ENCODE measurements around the gene TMEM43.
A peak's percentile ranks its signal among the peaks of the same experiment; 100 is the strongest.

TMEM43 gene

DNA sequence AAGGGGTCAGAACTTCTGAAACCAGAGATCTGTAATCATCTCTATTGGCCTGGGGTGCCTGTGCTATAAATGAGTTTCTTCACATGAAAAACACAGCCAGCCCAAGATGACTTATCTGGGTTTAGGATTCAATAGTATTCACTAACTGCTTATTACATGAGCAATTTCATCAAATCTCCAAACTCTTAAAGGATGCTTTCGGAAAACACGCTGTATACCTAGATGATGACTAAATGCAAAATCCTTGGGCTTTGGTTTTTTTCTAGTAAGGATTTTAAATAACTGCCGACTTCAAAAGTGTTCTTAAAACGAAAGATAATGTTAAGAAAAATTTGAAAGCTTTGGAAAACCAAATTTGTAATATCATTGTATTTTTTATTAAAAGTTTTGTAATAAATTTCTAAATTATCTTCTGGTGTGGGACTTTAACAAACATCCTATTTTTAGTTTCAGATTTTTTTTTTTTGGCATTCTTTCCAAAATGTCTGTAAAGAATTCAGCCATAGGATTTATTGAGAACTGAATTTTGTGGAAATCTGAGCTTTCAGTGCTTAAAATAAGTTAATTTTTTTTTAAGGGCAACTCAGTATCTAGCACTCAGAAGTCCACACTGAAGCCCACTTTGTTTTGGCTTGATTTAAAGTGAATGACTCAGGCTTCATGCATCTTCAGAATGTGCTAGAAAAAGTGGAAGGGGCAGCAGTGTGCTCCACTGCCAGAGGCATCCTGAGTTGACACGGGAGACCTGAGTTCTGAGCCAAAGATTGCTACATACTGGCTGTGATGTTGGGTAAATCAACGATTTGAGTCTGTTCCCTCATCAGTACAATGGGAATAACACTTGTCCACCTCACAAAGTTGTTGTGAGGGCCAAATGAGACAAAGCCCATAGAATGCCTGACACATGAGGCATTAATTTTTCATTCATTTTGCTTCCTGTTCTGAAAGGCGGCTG, 18.7 kb downstream of the TMEM43 start:
- Histone ChIP-seq H3K4me1 (ENCODE audit: control insufficient read depth, insufficient read depth, low read length) (peaks cover 11% of the 10 kb centered on the region), H3K9me3 (ENCODE audit: control insufficient read depth, insufficient read depth, low read depth, low read length) (no peaks in the 10 kb centered on the region), H3K4me3 (ENCODE audit: low read depth, low read length) (no peak overlapping the region), H3K36me3 (ENCODE audit: control insufficient read depth in 2 of 2, insufficient read depth in 1 of 2, low read length in 2 of 2) (peaks cover 0 to 78% of the 10 kb centered on the region in 2 experiments; a peak in 1 of 3 replicates), H3K27ac (ENCODE audit: extremely low read depth, low read depth, low read length) (no peak overlapping the region)
- ChIA-PET CTCF (interaction anchor here (0.6 to 0.8 kb wide), 4 partner anchors 8 to 493 kb away, joined by 3 to 4 read pairs (median 3); no protein-coding TSS in a partner anchor), POLR2A (interaction anchor here (1.5 to 3.6 kb wide), 4 partner anchors 9 to 35 kb away, joined by 4 to 12 read pairs (median 8); partner anchors contain the start of genes CHCHD4, LSM3, TMEM43 and XPC)
- TF ChIP-seq YY1 (tag by site-specific recombination; IDR thresholded peaks at IDR 0.05) (no peak), GLIS1 (tag by site-specific recombination; IDR thresholded peaks at IDR 0.05) (no peak), GFI1B (tag by site-specific recombination; IDR thresholded peaks at IDR 0.05) (no peak), ZNF16 (tag by site-specific recombination; IDR thresholded peaks at IDR 0.05; ENCODE audit: low read depth) (no peak), SP7 (tag by site-specific recombination; IDR thresholded peaks at IDR 0.05) (peak; percentile 33; the same call in 1 of the 2 replicates), ZNF324 (tag by site-specific recombination; IDR thresholded peaks at IDR 0.05) (no peak), ZNF391 (tag by site-specific recombination; IDR thresholded peaks at IDR 0.05; ENCODE audit: borderline replicate concordance, low read depth) (no peak), KLF16 (tag by site-specific recombination; IDR thresholded peaks at IDR 0.05) (no peak), ZNF501 (tag by site-specific recombination; IDR thresholded peaks at IDR 0.05) (no peak), ZBTB17 (tag by site-specific recombination; IDR thresholded peaks at IDR 0.05) (0 out of 2 replicates have a peak, but pooled peaks have one; percentile 12), ZNF423 (tag by site-specific recombination; IDR thresholded peaks at IDR 0.05) (no peak)
- TF ChIP-seq, protein P1, sequence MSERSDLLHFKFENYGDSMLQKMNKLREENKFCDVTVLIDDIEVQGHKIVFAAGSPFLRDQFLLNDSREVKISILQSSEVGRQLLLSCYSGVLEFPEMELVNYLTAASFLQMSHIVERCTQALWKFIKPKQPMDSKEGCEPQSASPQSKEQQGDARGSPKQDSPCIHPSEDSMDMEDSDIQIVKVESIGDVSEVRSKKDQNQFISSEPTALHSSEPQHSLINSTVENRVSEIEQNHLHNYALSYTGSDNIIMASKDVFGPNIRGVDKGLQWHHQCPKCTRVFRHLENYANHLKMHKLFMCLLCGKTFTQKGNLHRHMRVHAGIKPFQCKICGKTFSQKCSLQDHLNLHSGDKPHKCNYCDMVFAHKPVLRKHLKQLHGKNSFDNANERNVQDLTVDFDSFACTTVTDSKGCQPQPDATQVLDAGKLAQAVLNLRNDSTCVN (tag by site-specific recombination; optimal IDR thresholded peaks at IDR 0.05): no peak
- TF ChIP-seq, protein P2, sequence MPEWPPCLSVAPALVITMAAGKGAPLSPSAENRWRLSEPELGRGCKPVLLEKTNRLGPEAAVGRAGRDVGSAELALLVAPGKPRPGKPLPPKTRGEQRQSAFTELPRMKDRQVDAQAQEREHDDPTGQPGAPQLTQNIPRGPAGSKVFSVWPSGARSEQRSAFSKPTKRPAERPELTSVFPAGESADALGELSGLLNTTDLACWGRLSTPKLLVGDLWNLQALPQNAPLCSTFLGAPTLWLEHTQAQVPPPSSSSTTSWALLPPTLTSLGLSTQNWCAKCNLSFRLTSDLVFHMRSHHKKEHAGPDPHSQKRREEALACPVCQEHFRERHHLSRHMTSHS (tag by site-specific recombination; IDR thresholded peaks at IDR 0.05): no peak
- TF ChIP-seq, protein P3, sequence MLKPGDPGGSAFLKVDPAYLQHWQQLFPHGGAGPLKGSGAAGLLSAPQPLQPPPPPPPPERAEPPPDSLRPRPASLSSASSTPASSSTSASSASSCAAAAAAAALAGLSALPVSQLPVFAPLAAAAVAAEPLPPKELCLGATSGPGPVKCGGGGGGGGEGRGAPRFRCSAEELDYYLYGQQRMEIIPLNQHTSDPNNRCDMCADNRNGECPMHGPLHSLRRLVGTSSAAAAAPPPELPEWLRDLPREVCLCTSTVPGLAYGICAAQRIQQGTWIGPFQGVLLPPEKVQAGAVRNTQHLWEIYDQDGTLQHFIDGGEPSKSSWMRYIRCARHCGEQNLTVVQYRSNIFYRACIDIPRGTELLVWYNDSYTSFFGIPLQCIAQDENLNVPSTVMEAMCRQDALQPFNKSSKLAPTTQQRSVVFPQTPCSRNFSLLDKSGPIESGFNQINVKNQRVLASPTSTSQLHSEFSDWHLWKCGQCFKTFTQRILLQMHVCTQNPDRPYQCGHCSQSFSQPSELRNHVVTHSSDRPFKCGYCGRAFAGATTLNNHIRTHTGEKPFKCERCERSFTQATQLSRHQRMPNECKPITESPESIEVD (tag by site-specific recombination; IDR thresholded peaks at IDR 0.05): peak; percentile 4; the same call in 1 of the 2 replicates

DNA sequence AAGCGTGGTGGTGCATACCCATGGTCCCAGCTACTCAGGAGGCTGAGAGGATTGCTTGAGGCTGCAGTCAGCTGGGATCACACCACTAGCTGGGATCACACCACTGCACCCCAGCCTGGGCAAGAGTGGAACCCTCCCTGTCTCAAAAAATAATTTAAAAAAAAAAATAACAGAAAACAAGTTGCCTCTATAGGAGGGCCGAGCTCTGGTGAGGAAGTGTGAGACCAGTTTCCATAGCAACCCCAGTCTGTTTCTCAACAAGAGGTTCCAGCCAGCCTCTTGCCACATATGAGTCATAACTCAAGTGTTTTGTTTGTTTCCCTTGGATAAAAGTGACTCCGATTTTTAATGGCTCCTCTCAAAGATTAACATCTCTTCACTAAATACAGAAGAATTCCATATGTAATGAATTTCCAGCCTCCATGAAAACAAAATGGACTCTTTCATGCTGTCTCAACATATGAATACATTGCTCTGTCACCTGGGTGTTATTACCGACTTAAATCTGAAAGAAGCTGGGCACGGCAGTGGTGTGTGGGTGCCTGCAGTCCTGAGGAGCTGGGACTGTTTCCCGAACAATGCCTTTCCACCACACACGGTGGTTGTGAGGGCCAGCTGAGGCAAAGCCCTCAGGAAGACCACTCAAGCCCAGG, 19.7 kb downstream of the TMEM43 start:
- peaks cover 11% of the 10 kb centered on the region for H3K4me1 ChIP-seq (ENCODE audit: control insufficient read depth, insufficient read depth, low read length)
- peaks cover 0 to 72% of the 10 kb centered on the region in 2 experiments; a peak in 2 of 3 replicates for H3K36me3 ChIP-seq (ENCODE audit: control insufficient read depth in 2 of 2, insufficient read depth in 1 of 2, low read length in 2 of 2)
- no peak overlapping the region for H3K4me3 ChIP-seq (ENCODE audit: low read depth, low read length)
- POLR2A ChIA-PET: interaction anchor here (1.2 to 3.6 kb wide), 6 partner anchors 9 to 34 kb away, joined by 3 to 12 read pairs (median 4); partner anchors contain the start of genes CHCHD4, LSM3, TMEM43 and XPC
- no peaks in the 10 kb centered on the region for H3K9me3 ChIP-seq (ENCODE audit: control insufficient read depth, insufficient read depth, low read depth, low read length)
- peak overlapping the region; percentile 42 for H3K27ac ChIP-seq (ENCODE audit: extremely low read depth, low read depth, low read length)
- CTCF ChIA-PET: interaction anchor here (0.8 to 1.2 kb wide), 2 partner anchors 30 to 248 kb away, joined by 3 to 5 read pairs; no protein-coding TSS in a partner anchor
- TF ChIP-seq KLF16 (tag by site-specific recombination; IDR thresholded peaks at IDR 0.05) (no peak), ZNF549 (tag by site-specific recombination; IDR thresholded peaks at IDR 0.05) (no peak), ZBTB7A (tag by site-specific recombination; IDR thresholded peaks at IDR 0.05; ENCODE audit: low read depth) (no peak), ZNF701 (tag by site-specific recombination; IDR thresholded peaks at IDR 0.05) (no peak), ZNF585B (tag by site-specific recombination; IDR thresholded peaks at IDR 0.05) (no peak), GLIS2 (tag by site-specific recombination; IDR thresholded peaks at IDR 0.05) (no peak), ZNF792 (tag by site-specific recombination; IDR thresholded peaks at IDR 0.05) (no peak), ZNF121 (tag by site-specific recombination; IDR thresholded peaks at IDR 0.05) (no peak), ZNF777 (tag by site-specific recombination; IDR thresholded peaks at IDR 0.05; ENCODE audit: borderline replicate concordance) (no peak), KLF10 (tag by site-specific recombination; IDR thresholded peaks at IDR 0.05) (peak; percentile 45), ZNF114 (tag by site-specific recombination; IDR thresholded peaks at IDR 0.05) (no peak), ZNF169 (tag by site-specific recombination; IDR thresholded peaks at IDR 0.05) (no peak), OSR2 (tag by site-specific recombination; IDR thresholded peaks at IDR 0.05) (peak; percentile 54; the same call in 1 of the 2 replicates), ZNF266 (tag by site-specific recombination; IDR thresholded peaks at IDR 0.05; ENCODE audit: low read depth) (no peak), ZNF558 (tag by site-specific recombination; IDR thresholded peaks at IDR 0.05) (no peak)
- TF ChIP-seq, protein P4, sequence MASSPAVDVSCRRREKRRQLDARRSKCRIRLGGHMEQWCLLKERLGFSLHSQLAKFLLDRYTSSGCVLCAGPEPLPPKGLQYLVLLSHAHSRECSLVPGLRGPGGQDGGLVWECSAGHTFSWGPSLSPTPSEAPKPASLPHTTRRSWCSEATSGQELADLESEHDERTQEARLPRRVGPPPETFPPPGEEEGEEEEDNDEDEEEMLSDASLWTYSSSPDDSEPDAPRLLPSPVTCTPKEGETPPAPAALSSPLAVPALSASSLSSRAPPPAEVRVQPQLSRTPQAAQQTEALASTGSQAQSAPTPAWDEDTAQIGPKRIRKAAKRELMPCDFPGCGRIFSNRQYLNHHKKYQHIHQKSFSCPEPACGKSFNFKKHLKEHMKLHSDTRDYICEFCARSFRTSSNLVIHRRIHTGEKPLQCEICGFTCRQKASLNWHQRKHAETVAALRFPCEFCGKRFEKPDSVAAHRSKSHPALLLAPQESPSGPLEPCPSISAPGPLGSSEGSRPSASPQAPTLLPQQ (tag by site-specific recombination; IDR thresholded peaks at IDR 0.05): 0 out of 2 replicates have a peak, but pooled peaks have one; percentile 44
